Measurements from ENCODE around the gene OLFML1. TPM values are rescaled to one million over a fixed set of nuclear protein-coding genes. Genes with fewer than 3 reads are reported as not detected.

OLFML1 gene
- total and polyA plus RNA-seq, 2 donors (not counting 3 experiments of a cell fraction or from before 2014, with no cell fraction given): not detected

DNA sequence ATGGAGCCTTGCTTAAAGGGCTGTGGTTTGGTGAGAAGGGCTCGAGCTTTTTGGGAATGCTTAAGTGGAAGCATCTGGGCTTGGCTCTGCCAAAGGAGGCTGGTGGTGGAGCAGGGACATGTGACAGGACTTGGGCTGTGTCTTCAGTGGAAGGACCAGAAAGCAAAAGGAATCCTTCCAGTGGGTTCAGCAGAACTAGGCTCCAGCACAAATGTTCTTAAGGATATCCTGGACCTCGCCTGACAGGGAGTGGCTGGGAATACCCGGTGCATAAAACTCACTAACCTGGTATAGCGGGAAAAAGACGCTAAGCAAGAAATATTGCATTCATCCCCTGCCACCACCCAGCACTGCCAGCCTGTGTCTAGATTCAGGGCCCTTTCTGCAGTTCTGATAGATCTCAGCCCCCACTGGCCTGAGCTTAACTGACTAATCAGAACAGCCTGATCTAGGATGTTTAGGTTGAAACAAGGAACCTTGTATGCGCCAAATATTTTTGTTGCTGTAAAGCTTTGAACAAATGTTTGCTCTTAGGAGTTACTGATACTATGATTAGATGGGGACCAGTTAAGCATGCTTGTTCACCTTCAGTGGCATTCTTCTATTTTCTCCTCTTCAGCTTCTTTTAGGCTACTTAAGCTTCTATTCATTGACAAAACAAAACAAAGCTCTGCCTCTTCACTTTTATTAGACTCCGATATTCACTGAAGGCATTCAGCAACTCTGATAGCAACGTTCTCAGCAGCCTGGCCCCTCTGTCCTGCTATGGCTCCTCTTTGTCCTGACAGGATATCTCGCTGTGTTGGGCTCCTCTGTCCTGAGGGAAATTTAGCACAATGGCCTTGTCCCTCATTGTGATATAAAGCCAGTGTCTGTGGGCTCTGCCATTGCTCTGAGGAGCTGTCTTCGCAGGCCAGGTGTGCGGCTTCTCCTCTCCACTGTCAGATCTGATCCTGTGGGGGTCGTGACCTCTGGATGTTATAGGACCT is 53.5 kb downstream of the OLFML1 start:
- H3K4me2 ChIP-seq (ENCODE audit: insufficient read depth, low read length): no peak overlapping the region
- CTCF ChIA-PET: interaction anchor here (1.0 to 1.5 kb wide), 3 partner anchors 12 to 119 kb away, joined by 3 to 4 read pairs (median 3); no protein-coding TSS in a partner anchor
- no peaks in the 10 kb centered on the region for H3K79me2 ChIP-seq (ENCODE audit: control insufficient read depth, insufficient read depth, low read length)
- H3K27ac ChIP-seq (ENCODE audit: insufficient read depth, low read depth, low read length): no peak overlapping the region
- DNase-seq (ENCODE audit: low read depth, low spot score): no peak
- dilution Hi-C loops (cut with MboI; ENCODE audit: extremely low pct_ligation_motif_present, low sequenced_read_pairs) (no loop called here), intact Hi-C loops (cut with micrococcal nuclease) (no loop called here)
- no peak overlapping the region for H3K9ac ChIP-seq (replicated peaks; ENCODE audit: extremely low read depth, insufficient read depth, low read length)
- H3K9me1 ChIP-seq (replicated peaks; ENCODE audit: control insufficient read depth, extremely low read depth, insufficient read depth, low read length): no peaks in the 10 kb centered on the region
- no peaks in the 10 kb centered on the region for H3K4me1 ChIP-seq (ENCODE audit: control insufficient read depth, extremely low read depth, insufficient read depth, low read length)
- no peak overlapping the region for H3K4me3 ChIP-seq (replicated peaks in 1 of 3; ENCODE audit: insufficient read depth in 1 of 3, low read depth in 1 of 3, low read length in 3 of 3)
- POLR2A ChIA-PET: no interaction called here
- no peak for FAIRE-seq
- no peak for TF ChIP-seq MYC (IDR thresholded peaks at IDR 0.05; ENCODE audit: low read depth, low read length)
- TF ChIP-seq, protein P1, sequence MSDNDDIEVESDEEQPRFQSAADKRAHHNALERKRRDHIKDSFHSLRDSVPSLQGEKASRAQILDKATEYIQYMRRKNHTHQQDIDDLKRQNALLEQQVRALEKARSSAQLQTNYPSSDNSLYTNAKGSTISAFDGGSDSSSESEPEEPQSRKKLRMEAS (IDR thresholded peaks at IDR 0.05; ENCODE audit: insufficient read depth, insufficient read length): no peak
- no TSS peak for BruUV-seq (replicated peaks)
- H3K36me3 ChIP-seq (ENCODE audit: control insufficient read depth in 2 of 2, extremely low read depth in 1 of 2, insufficient read depth in 2 of 2, low read length in 2 of 2): no peaks in the 10 kb centered on the region
- no peaks in the 10 kb centered on the region for H3K9me3 ChIP-seq (replicated peaks; ENCODE audit: control insufficient read depth, insufficient read depth, low read length)
- H2AFZ ChIP-seq (ENCODE audit: low read depth, low read length): no peak overlapping the region
- peaks cover 0 to 5% of the 10 kb centered on the region in 2 experiments for H3K27me3 ChIP-seq (ENCODE audit: control insufficient read depth in 2 of 2, insufficient read depth in 2 of 2, low read length in 2 of 2)
- H4K20me1 ChIP-seq (replicated peaks; ENCODE audit: control insufficient read depth, extremely low read depth, insufficient read depth, low read length): no peaks in the 10 kb centered on the region

GRCh38 chr11:7540830-7541555 is 55.7 kb downstream of the OLFML1 start:
- H3K4me1 ChIP-seq (ENCODE audit: control insufficient read depth, extremely low read depth, insufficient read depth, low read length): no peaks in the 10 kb centered on the region
- no peak overlapping the region for H3K9ac ChIP-seq (replicated peaks; ENCODE audit: extremely low read depth, insufficient read depth, low read length)
- H3K27ac ChIP-seq (ENCODE audit: insufficient read depth, low read depth, low read length): no peak overlapping the region
- CTCF ChIA-PET: no interaction called here
- no TSS peak for BruUV-seq (replicated peaks)
- H3K27me3 ChIP-seq (ENCODE audit: control insufficient read depth in 2 of 2, insufficient read depth in 2 of 2, low read length in 2 of 2): peaks cover 0 to 5% of the 10 kb centered on the region in 2 experiments
- H3K4me3 ChIP-seq (replicated peaks in 1 of 3; ENCODE audit: insufficient read depth in 1 of 3, low read depth in 1 of 3, low read length in 3 of 3): no peak overlapping the region
- no peaks in the 10 kb centered on the region for H3K9me3 ChIP-seq (replicated peaks; ENCODE audit: control insufficient read depth, insufficient read depth, low read length)
- no peak for DNase-seq (ENCODE audit: low read depth, low spot score)
- no peaks in the 10 kb centered on the region for H3K36me3 ChIP-seq (ENCODE audit: control insufficient read depth in 2 of 2, extremely low read depth in 1 of 2, insufficient read depth in 2 of 2, low read length in 2 of 2)
- TF ChIP-seq, protein P2, sequence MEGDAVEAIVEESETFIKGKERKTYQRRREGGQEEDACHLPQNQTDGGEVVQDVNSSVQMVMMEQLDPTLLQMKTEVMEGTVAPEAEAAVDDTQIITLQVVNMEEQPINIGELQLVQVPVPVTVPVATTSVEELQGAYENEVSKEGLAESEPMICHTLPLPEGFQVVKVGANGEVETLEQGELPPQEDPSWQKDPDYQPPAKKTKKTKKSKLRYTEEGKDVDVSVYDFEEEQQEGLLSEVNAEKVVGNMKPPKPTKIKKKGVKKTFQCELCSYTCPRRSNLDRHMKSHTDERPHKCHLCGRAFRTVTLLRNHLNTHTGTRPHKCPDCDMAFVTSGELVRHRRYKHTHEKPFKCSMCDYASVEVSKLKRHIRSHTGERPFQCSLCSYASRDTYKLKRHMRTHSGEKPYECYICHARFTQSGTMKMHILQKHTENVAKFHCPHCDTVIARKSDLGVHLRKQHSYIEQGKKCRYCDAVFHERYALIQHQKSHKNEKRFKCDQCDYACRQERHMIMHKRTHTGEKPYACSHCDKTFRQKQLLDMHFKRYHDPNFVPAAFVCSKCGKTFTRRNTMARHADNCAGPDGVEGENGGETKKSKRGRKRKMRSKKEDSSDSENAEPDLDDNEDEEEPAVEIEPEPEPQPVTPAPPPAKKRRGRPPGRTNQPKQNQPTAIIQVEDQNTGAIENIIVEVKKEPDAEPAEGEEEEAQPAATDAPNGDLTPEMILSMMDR (IDR thresholded peaks at IDR 0.05; ENCODE audit: extremely low read depth in 1 of 2, insufficient read depth in 1 of 2, low read depth in 1 of 2, low read length in 2 of 2): no peak
- TF ChIP-seq EZH2 (IDR thresholded peaks at IDR 0.05; ENCODE audit: borderline replicate concordance, low read depth, low read length, severe bottlenecking): no peak
- TF ChIP-seq FOS (IDR thresholded peaks at IDR 0.05; ENCODE audit: borderline replicate concordance, insufficient read depth, low read length): no peak
- TF ChIP-seq POLR2AphosphoS5 (IDR thresholded peaks at IDR 0.05; ENCODE audit: insufficient read depth, low read depth, low read length): no peak
- no peak for TF ChIP-seq GATA2 (IDR thresholded peaks at IDR 0.05; ENCODE audit: insufficient read depth, insufficient read length, low read depth, low read length)
- TF ChIP-seq, protein P1 (IDR thresholded peaks at IDR 0.05; ENCODE audit: insufficient read depth, insufficient read length): no peak
- TF ChIP-seq JUN (IDR thresholded peaks at IDR 0.05; ENCODE audit: borderline replicate concordance, insufficient read depth, insufficient read length, low read depth): no peak
- TF ChIP-seq POLR2A (IDR thresholded peaks at IDR 0.05; ENCODE audit: low read depth, low read length): no peak
- TF ChIP-seq MYC (IDR thresholded peaks at IDR 0.05; ENCODE audit: low read depth, low read length): no peak
- no peaks in the 10 kb centered on the region for H3K9me1 ChIP-seq (replicated peaks; ENCODE audit: control insufficient read depth, extremely low read depth, insufficient read depth, low read length)
- intact Hi-C loops (cut with micrococcal nuclease): no loop called here
- FAIRE-seq: no peak
- POLR2A ChIA-PET: no interaction called here
- no peak overlapping the region for H2AFZ ChIP-seq (ENCODE audit: low read depth, low read length)
- H3K79me2 ChIP-seq (ENCODE audit: control insufficient read depth, insufficient read depth, low read length): no peaks in the 10 kb centered on the region
- H3K4me2 ChIP-seq (ENCODE audit: insufficient read depth, low read length): no peak overlapping the region
- no peaks in the 10 kb centered on the region for H4K20me1 ChIP-seq (replicated peaks; ENCODE audit: control insufficient read depth, extremely low read depth, insufficient read depth, low read length)
- dilution Hi-C loops (cut with MboI; ENCODE audit: extremely low pct_ligation_motif_present, low sequenced_read_pairs): no loop called here
